ENCODE results near the gene VASH1.

DNA sequence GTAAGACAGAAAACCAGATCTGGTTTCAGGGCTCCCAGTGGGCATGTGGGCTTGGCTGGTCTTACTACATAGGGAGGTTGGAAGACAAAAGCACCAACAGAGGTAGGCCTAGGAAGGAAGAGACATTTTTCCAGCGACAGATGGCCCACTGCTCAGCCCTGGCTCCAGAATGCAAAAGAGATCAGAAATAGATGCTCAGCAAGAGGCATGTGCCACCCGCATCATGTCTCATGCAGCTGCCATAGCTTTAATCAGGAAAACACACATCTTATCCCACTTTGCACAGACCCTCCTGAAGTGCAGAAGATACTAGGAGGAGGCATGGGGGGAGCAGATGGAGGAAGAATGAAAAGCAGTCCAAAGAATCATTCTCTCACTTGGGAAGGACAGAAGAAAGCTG lies 25.3 kb downstream of the VASH1 start:
- TF ChIP-seq, protein P1, sequence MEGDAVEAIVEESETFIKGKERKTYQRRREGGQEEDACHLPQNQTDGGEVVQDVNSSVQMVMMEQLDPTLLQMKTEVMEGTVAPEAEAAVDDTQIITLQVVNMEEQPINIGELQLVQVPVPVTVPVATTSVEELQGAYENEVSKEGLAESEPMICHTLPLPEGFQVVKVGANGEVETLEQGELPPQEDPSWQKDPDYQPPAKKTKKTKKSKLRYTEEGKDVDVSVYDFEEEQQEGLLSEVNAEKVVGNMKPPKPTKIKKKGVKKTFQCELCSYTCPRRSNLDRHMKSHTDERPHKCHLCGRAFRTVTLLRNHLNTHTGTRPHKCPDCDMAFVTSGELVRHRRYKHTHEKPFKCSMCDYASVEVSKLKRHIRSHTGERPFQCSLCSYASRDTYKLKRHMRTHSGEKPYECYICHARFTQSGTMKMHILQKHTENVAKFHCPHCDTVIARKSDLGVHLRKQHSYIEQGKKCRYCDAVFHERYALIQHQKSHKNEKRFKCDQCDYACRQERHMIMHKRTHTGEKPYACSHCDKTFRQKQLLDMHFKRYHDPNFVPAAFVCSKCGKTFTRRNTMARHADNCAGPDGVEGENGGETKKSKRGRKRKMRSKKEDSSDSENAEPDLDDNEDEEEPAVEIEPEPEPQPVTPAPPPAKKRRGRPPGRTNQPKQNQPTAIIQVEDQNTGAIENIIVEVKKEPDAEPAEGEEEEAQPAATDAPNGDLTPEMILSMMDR (conservative IDR thresholded peaks at IDR 0.05 in 1 of 2, IDR thresholded peaks at IDR 0.05 in 1 of 2; ENCODE audit: low read depth in 1 of 2, low read length in 2 of 2): no peak
- TF ChIP-seq EZH2 (IDR thresholded peaks at IDR 0.05; ENCODE audit: low read length, missing control alignments): no peak
